GM19438 (cell line): ENCODE results near the gene ZNF678.
"Not testable (repeated sequence)": the region's sequence is repeated elsewhere in the genome, so short reads cannot be mapped to it uniquely, and the experiment has no call there.

Experiments
- ATAC-seq: cut with Tn5 transposase; IDR thresholded peaks from one replicate; pipeline ENCODE4 v1.9.1; 2021; ENCODE audit warnings: low read depth; ENCODE audit not compliant: unreplicated experiment

ZNF678 gene

GRCh38 chr1:227549892-227550291, 13.5 kb upstream of the ZNF678 start:
- no peak for ATAC-seq

- ATAC-seq, result not testable (repeated sequence)
These were observed 11.5 kb upstream of the ZNF678 start for GRCh38 chr1:227551881-227552280.

GRCh38 chr1:227556288-227556687, 7.1 kb upstream of the ZNF678 start:
- no peak for ATAC-seq

GRCh38 chr1:227557962-227558725, 5.2 kb upstream of the ZNF678 start:
- no peak for ATAC-seq

DNA sequence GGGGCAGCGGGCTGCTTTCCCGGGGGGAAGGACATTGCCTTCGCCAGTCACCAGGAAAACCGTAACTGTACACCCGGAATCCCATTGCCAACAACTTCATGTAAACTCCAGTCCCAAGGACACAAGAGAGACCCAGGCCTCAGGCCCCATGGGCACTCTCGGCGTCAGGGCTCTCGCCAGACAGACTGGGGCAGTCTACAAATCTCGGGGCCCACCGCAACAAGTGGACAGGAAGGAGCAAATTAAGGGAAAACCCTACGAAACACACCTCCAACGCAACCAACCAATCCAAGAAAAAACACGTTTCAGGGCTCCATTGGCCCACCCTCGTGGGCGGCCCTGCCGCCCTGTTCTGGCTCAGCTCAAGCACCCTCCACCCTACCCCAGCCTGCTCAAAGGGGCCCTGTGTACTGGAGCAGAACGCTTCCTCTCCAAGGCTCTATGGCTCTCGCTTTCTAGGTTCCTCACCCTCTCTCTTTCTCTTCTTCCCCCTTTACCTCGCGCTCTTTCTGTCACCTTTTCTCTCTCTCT, 4.6 kb upstream of the ZNF678 start:
- ATAC-seq, result no peak

- no peak for ATAC-seq
These were observed 3.9 kb upstream of the ZNF678 start for GRCh38 chr1:227559499-227559898.

DNA sequence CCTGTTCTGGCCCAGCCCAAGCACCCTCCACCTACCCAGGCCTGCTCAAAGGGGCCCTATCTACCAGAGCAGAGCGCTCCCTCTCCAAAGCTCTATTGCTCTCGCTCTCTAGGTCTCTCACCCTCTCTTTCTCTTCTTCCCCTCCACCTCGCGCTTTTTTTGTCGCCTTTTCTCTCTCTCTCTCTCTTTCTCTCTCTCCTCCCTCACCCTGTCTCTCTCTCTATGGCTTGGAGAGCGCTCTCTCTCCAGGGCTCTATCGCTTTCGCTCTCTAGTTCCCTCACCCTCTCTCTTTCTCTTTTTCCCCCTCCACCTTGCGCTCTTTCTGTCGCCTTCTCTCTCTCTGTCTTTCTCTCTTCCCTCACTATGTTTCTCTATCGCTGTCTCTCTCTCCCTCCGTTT, 3.4 kb upstream of the ZNF678 start:
- ATAC-seq, result no peak

DNA sequence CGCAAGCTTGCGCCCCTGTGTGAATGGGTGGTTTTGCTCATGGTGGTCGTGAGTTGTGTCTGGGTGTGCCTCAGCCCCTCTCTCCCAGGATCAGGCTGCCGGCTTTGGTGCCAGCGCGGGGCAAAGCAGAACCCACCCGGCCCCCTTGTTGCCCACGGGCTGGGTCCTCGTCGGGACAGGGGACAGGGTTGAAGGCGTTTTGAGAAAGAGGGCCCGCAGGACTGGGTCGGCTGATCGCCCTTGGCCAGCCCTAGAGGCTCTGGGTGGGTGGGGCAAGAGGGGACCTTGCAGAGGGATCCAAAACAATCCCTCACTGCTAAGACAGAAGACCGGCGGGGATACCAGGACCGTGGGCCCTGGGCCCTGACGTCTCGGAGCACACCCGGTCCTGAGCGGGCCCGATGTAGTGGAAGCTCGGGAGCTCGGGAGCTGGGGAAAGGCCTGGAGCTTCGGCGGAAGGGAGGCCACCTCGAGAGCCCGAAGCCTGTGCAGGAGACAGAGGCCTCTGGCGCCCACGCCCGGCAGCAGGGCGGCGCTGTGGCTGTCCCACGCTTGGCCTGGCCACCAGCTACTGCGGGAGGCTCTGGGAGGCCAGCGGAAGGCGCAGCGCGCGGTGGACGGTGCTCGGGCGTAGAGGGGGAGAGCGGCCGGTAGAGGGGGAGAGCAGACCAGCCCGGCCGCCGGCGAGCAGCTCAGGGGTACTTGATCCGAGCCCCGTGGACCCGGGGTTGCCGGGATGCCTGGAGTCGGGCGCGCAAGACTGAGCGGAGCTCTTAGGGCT, 2.8 kb upstream of the ZNF678 start:
- ATAC-seq, result no peak

GRCh38 chr1:227561241-227561907, 2.0 kb upstream of the ZNF678 start:
- ATAC-seq, result no peak

- no peak for ATAC-seq
These were observed 1.3 kb upstream of the ZNF678 start for GRCh38 chr1:227562037-227562436.

DNA sequence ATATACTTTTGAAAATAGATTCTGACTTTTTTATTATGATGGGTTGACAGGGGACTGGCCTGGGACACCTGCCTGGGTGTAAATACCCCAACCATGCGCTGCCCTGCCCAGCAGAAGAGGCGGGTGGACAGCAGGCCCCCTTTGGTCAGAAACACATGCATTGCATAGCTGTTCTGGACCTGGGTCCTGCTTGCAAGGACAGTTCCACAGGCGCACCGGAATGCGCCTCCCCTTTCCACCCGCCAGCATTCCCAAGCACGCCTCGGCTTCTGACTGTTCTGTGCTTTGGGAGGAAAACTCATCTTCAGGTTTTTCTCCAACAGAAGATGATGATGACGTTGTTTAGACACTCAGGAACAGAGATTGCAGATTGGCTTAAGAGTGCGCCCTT, 428 bp upstream of the ZNF678 start:
- no peak for ATAC-seq

DNA sequence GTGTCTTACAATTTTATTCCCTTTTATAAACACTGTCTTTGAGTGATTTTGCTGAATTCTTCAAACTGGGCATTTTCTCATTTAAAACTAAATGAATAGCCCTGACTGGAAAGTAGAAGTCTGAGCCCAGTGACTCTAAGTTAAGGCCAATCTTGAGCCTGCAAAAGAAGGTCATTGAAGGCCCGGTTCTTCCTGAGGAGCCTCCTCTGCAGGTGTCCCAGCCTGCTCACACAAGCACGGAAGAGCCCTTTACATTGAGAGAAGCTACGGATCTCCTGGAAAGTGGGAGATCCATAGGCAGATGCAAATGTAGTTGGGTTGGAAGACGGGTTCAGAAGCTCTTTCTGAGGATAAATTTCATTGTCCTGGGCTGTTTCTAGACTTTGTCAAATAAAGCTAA, 3.9 kb downstream of the ZNF678 start:
- ATAC-seq, result no peak

GRCh38 chr1:227568593-227568992, 5.2 kb downstream of the ZNF678 start:
- ATAC-seq, result no peak

DNA sequence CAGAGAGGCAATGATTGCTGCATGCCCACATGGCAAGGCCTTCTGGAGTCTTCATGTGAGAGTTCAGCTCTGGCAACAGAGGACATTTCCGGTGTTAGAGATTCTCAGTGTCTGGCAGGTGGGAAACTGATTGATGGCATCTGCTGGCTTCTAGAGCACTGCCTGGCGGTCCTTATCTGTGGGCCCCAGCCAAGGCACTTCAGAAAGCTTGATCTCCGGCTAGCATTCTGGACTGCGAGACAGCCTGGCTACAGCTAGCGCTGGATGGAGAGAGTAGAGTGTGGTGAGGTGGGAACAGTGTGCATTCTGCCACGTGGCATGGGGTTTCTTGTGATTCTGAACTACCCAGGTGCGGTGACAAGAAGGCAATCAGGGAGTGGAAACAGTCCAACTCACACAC, 9.4 kb downstream of the ZNF678 start:
- ATAC-seq, result no peak

DNA sequence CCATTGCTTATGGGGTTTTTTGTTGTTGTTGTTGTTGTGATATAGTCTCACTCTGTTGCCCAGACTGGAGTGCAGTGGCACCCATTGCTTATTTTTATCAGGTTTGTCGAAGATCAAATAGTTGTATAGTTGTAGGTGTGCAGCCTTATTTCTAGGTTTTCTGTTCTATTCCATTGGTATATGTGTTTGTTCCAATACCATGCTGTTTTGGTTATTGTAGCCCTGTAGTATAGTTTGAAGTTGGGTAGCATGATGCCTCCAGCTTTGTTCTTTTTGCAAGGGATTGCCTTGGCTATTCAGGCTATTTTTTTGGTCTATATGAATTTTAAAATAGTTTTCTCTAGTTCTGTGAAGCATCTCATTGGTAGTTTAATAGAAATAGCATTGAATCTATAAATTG, 11.6 kb downstream of the ZNF678 start:
- ATAC-seq, result no peak

DNA sequence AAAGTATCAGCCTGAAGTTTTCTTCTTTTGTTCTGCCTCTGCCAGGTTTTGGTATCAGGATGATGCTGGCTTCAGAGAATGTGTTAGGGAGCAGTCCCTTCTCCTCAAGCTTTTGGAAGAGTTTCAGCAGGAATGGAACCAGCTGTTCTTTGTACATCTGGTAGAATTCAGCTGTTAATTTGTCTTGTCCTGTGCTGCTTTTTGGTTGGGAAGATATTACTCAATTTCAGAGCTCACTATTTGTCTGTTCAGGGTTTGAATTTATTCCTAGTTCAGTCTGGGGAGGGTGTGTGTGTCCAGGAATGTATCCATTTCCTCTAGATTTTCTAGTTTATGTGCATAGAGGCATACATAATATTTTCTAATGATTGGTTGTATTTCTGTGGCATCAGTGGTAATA, 12.8 kb downstream of the ZNF678 start:
- ATAC-seq, result no peak

DNA sequence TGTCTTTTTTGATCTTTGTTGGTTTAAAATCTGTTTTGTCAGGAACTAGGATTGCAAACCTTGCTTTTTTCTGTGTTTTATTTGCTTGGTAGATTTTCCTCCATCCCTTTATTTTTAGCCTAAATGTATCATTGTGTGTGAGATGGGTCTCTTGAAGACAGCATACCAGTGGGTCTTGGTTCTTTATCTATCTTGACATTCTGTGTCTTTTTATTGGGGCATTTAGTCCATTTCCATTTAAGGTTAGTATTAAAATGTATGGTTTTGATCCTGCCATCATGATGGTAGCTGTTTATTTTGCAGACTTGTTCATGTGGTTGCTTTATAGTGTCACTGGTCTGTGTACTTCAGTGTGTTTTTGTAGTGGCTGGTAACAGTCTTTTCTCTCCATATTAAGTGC, 14.1 kb downstream of the ZNF678 start:
- ATAC-seq, result no peak

DNA sequence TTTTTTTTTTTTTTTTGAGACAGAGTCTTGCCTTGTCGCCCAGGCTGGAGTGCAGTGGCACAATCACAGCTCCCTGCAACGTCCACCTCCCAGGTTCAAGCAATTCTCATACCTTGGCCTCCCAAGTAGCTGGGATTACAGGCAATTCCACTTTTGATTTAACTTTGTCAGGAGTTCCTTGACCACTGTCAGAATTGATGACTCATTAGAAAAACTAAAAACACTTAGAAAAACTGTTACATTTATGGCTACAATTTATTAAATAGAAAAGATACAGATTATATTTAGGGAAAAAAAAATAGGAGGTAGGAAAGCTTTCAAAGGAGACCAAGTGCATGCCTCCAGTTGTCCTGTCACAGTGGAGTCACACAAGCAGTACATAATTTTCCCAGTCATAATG, 20.0 kb downstream of the ZNF678 start:
- ATAC-seq, result no peak

GRCh38 chr1:227586733-227587132, 23.4 kb downstream of the ZNF678 start:
- no peak for ATAC-seq

DNA sequence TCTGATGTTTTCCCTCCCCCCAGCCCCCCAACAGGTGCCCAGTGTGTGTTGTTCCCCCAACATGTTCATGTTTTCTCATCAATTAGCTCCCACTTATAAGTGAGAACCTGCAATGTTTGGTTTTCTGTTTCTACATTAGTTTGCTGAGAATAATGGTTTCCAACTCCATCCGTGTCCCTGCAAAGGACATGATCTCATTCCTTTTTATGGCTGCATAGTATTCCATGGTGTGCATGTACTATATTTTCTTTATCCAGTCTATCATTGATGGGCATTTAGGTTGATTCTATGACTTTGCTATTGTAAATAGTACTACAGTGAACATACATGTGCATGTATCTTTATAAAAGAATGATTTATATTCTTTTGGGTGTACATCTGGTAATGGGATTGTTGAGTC, 24.6 kb downstream of the ZNF678 start:
- ATAC-seq, result no peak

GRCh38 chr1:227588769-227589168, 25.4 kb downstream of the ZNF678 start:
- not testable (repeated sequence) for ATAC-seq
